Measurements from ENCODE around the gene BTG3. TPM values are rescaled to one million over a fixed set of nuclear protein-coding genes. Genes with fewer than 3 reads are reported as not detected.
A peak's percentile ranks its signal among the peaks of the same experiment; 100 is the strongest.

The BTG3 gene
- total and polyA plus RNA-seq, 9 of the 15 experiments (the other 6 are each of a cell fraction or from before 2014, with no cell fraction given) = 11.7 to 43.0 (median 29.7) TPM

- TF ChIP-seq ZNF76 (CRISPR knock-in tag; IDR thresholded peaks at IDR 0.05; ENCODE audit: borderline replicate concordance) = no peak
- no peak for TF ChIP-seq ZC3H11A (IDR thresholded peaks at IDR 0.05; ENCODE audit: low read depth, low read length)
- no peak for TF ChIP-seq ZBTB34 (CRISPR knock-in tag; IDR thresholded peaks at IDR 0.05)
- TF ChIP-seq MCM2 (IDR thresholded peaks at IDR 0.05; ENCODE audit: low read depth) = no peak
- TF ChIP-seq HOXB6 (CRISPR knock-in tag; IDR thresholded peaks at IDR 0.05; ENCODE audit: borderline replicate concordance) = no peak
- TF ChIP-seq ATF7 (IDR thresholded peaks at IDR 0.05) = peak; percentile 55
- TF ChIP-seq NCOA2 (IDR thresholded peaks at IDR 0.05; ENCODE audit: partially characterized antibody in 2 of 2) = no peak
- no peak for TF ChIP-seq TAF9B (IDR thresholded peaks at IDR 0.05; ENCODE audit: partially characterized antibody)
- peak; percentile 12; the same call in 1 of the 2 replicates for TF ChIP-seq E2F4 (CRISPR knock-in tag; IDR thresholded peaks at IDR 0.05; ENCODE audit: low read depth)
- TF ChIP-seq GATA2 (CRISPR knock-in tag; IDR thresholded peaks at IDR 0.05) = no peak
- no peak for TF ChIP-seq ZNF274 (IDR thresholded peaks at IDR 0.05; ENCODE audit: borderline replicate concordance, low read depth, low read length)
- no peak for TF ChIP-seq ZNF586 (CRISPR knock-in tag; conservative IDR thresholded peaks at IDR 0.05)
- no peak for TF ChIP-seq TSHZ1 (CRISPR knock-in tag; IDR thresholded peaks at IDR 0.05)
- no peak for TF ChIP-seq DMBX1 (CRISPR knock-in tag; IDR thresholded peaks at IDR 0.05; ENCODE audit: borderline replicate concordance)
- no peak for TF ChIP-seq CBFA2T3 (IDR thresholded peaks at IDR 0.05)
- 0 out of 2 replicates have a peak, but pooled peaks have one; percentile 38 for TF ChIP-seq NR3C1 (CRISPR knock-in tag; IDR thresholded peaks at IDR 0.05)
- TF ChIP-seq ZHX1 (conservative IDR thresholded peaks at IDR 0.05; ENCODE audit: low read length) = no peak
- no peak for TF ChIP-seq NFRKB (IDR thresholded peaks at IDR 0.05; ENCODE audit: low read depth)
- no peak for TF ChIP-seq ZBTB9 (CRISPR knock-in tag; IDR thresholded peaks at IDR 0.05)
Measured at GRCh38 chr21:17612565-17613241, at the start of gene BTG3 (continued).

Data from K562 (cell line).